K562 (cell line): ENCODE measurements around the gene TSHZ1. TPM values are rescaled to one million over a fixed set of nuclear protein-coding genes. Genes with fewer than 3 reads are reported as not detected.

Experiments used
- ATAC-seq: fragments of 200-7000 bp; cut with Tn5 transposase; 3 replicates; pipeline ENCODE4 v1.9.1; 2020; ENCODE audit warnings: moderate library complexity
- BruUV-seq: library from RNA; stranded (reverse); fragments of 400-500 nt; replicated peaks from 2 replicates; lab custom pipeline; 2021; lab: Mats Ljungman, UMichigan
- CTCF ChIA-PET: fragments of 300-600 bp; formaldehyde crosslinking; extraction: SDS; loops from one replicate; lab custom pipeline; 2021; ENCODE audit warnings: low intra/inter-chr PET ratio; lab: Yijun Ruan, JAX
- POLR2A ChIA-PET: fragments of 300-600, 350-650 bp; sonication (Branson Sonifier 250); formaldehyde crosslinking; extraction: SDS; loops from one replicate; lab custom pipeline; 2021; ENCODE audit warnings: antibody characterized with exemption, inconsistent platforms; lab: Yijun Ruan, JAX
- DNase-seq, 4 experiments: peaks; one replicate each; pipeline versions ENCODE4 v3.0.0 to v3.0.0-alpha.2; 2011 to 2018; ENCODE audit warnings: low spot score in 3 of 4, mixed read lengths in 3 of 4; ENCODE audit errors: extremely low read depth in 1 of 4
- FAIRE-seq: peaks from 2 replicates; lab custom pipeline; 2011; peaks lifted over from hg19 to GRCh38; lab: Jason Lieb, UNC
- H2AFZ ChIP-seq: 2 replicates; pipeline ENCODE4 v1.6.0; 2011; ENCODE audit warnings: low read depth, low read length, control low read depth, inconsistent platforms
- H3K27ac ChIP-seq: fragments of 200-600 bp; 3 replicates; pipeline ENCODE4 v1.8.0; 2011; ENCODE audit warnings: low read depth, mild to moderate bottlenecking, control low read depth, inconsistent platforms, low read length, moderate library complexity, mixed read lengths; ENCODE audit errors: extremely low read depth
- H3K27me3 ChIP-seq, 2 experiments: fragments of 300-600 bp in 1 of 2; 2 replicates in 1 of 2; 3 replicates in 1 of 2; pipeline versions ENCODE4 v1.6.0 to v1.8.0; 2011; ENCODE audit warnings: inconsistent platforms in 2 of 2, low read length in 2 of 2, mild to moderate bottlenecking in 1 of 2, mixed read lengths in 1 of 2, moderate library complexity in 1 of 2; ENCODE audit not compliant: control insufficient read depth in 2 of 2, insufficient read depth in 2 of 2
- H3K36me3 ChIP-seq: fragments of 300-600 bp; 3 replicates; pipeline ENCODE4 v1.8.0; 2011; ENCODE audit warnings: mild to moderate bottlenecking, low read length, inconsistent platforms; ENCODE audit not compliant: control insufficient read depth, insufficient read depth
- H3K4me1 ChIP-seq, 2 experiments: fragments of 200-600 bp in 1 of 2; replicated peaks in 1 of 2; 2 replicates in 1 of 2; 3 replicates in 1 of 2; pipeline versions ENCODE4 v1.5.1 to v1.8.0; 2011; ENCODE audit warnings: inconsistent platforms in 2 of 2, low read length in 2 of 2, mild to moderate bottlenecking in 1 of 2, mixed read lengths in 1 of 2, moderate library complexity in 1 of 2; ENCODE audit not compliant: control insufficient read depth in 2 of 2, insufficient read depth in 2 of 2
- H3K4me2 ChIP-seq: 2 replicates; pipeline ENCODE4 v1.6.1; 2011; ENCODE audit warnings: low read length, control low read depth, inconsistent platforms, mixed read lengths; ENCODE audit not compliant: insufficient read depth
- H3K4me3 ChIP-seq: fragments of 200-600 bp; sonication (generic), shearing (Covaris generic); 2 replicates; pipeline ENCODE4 v1.5.1; 2016; ENCODE audit warnings: control low read depth, inconsistent platforms
- H3K79me2 ChIP-seq: fragments of 200-600 bp; 3 replicates; pipeline ENCODE4 v1.8.0; 2011; ENCODE audit warnings: low read length, inconsistent platforms; ENCODE audit not compliant: control insufficient read depth, insufficient read depth
- H3K9ac ChIP-seq, 2 experiments: 2 replicates each; pipeline versions ENCODE4 v1.6.0 to v1.6.1; 2011; ENCODE audit warnings: low read depth in 2 of 2, low read length in 2 of 2, control low read depth in 1 of 2, inconsistent platforms in 1 of 2, mild to moderate bottlenecking in 1 of 2, mixed read lengths in 1 of 2; ENCODE audit not compliant: insufficient read depth in 1 of 2
- H3K9me1 ChIP-seq: one replicate; pipeline ENCODE4 v1.6.0; 2011; ENCODE audit warnings: inconsistent platforms, mild to moderate bottlenecking, low read length, moderate library complexity; ENCODE audit not compliant: control insufficient read depth, insufficient read depth
- H3K9me3 ChIP-seq: replicated peaks from 2 replicates; pipeline ENCODE4 v1.5.1; 2011; ENCODE audit warnings: low read depth, low read length, inconsistent platforms; ENCODE audit not compliant: control insufficient read depth, insufficient read depth
- H4K20me1 ChIP-seq: replicated peaks from 2 replicates; pipeline ENCODE4 v1.6.1; 2011; ENCODE audit warnings: low read length, inconsistent platforms, mixed read lengths; ENCODE audit not compliant: control insufficient read depth, insufficient read depth
- CREB1 ChIP-seq, 2 experiments: sonication (generic) in 1 of 2; formaldehyde crosslinking in 1 of 2; IDR thresholded peaks; 2 replicates each; pipeline versions ENCODE4 v1.6.1 to v1.8.0; 2012 to 2022; ENCODE audit warnings: inconsistent platforms in 1 of 2, mild to moderate bottlenecking in 1 of 2, missing genetic modification reagents in 1 of 2, moderate library complexity in 1 of 2
- HDGF ChIP-seq: fragments of 450-650 bp; IDR thresholded peaks from 2 replicates; pipeline ENCODE4 v1.6.1; 2016
- ILF3 ChIP-seq: fragments of 450-650 bp; IDR thresholded peaks from 2 replicates; pipeline ENCODE4 v1.6.1; 2018; ENCODE audit warnings: antibody characterized with exemption, mild to moderate bottlenecking, moderate library complexity, borderline replicate concordance
- PHF8 ChIP-seq: fragments of 200-600 bp; sonication (generic); IDR thresholded peaks from 2 replicates; pipeline ENCODE4 v1.6.1; 2012; ENCODE audit warnings: mixed run types, mild to moderate bottlenecking, inconsistent platforms, low read length, moderate library complexity, borderline replicate concordance
- RB1 ChIP-seq: fragments of 450-650 bp; IDR thresholded peaks from 2 replicates; pipeline ENCODE4 v1.6.1; 2017; ENCODE audit warnings: low read depth, mild to moderate bottlenecking
- TGIF2 ChIP-seq: sonication (generic); formaldehyde crosslinking; IDR thresholded peaks from 2 replicates; pipeline ENCODE4 v1.8.1; 2022; ENCODE audit warnings: mild to moderate bottlenecking, missing genetic modification reagents, moderate library complexity
- whole genome bisulfite sequencing: fragments of 100-300 bp; shearing (Covaris generic); methylation state at CpG from one replicate; pipeline ENCODE4 v1.1.6; 2016; ENCODE audit warnings: low coverage, mixed read lengths; ENCODE audit not compliant: insufficient coverage; ENCODE audit errors: missing lambda C conversion rate; 5-methylcytosine and 5-hydroxymethylcytosine counted together
- in situ Hi-C: fragments of 300-500 bp; cut with MboI; formaldehyde crosslinking; loops from 4 replicates; pipeline ENCODE4 v1.15.0; 2018; ENCODE audit warnings: inconsistent platforms, mixed read lengths
- intact Hi-C: fragments of 100-400 bp; cut with micrococcal nuclease; formaldehyde crosslinking; loops from 2 replicates; pipeline ENCODE4 v1.14.2; 2022
- polyA plus RNA-seq, 8 experiments: library from polyadenylated mRNA; depleted of rRNA in 4 of 8; stranded (reverse) in 5 of 8; unstranded in 3 of 8; fragments of >200 nt; fragmentation: Nextera tagmentation in 2 of 8; fragmentation: Illumina TruSeq in 1 of 8; extraction: Ambion mirVana in 2 of 8; extraction: Trizol in 1 of 8; gene quantifications; 2 replicates each; pipeline versions ENCODE4 v1.2.1 to v1.2.3, GENCODE V29; 2011 to 2014; ENCODE audit warnings: inconsistent platforms in 1 of 8, missing spikeins in 1 of 8
- total RNA-seq, 7 experiments: library from RNA; depleted of rRNA in 6 of 7; stranded (reverse); fragments of >200 nt in 6 of 7; fragmentation: Illumina TruSeq in 2 of 7; extraction: Trizol in 2 of 7; gene quantifications; 2 replicates each; pipeline versions ENCODE4 v1.2.1 to v1.2.3, GENCODE V29; 2011 to 2021; ENCODE audit warnings: low replicate concordance in 1 of 7
- TF ChIP-seq, protein P1 (sequence below): fragments of 450-650 bp; conservative IDR thresholded peaks from 2 replicates; pipeline ENCODE4 v1.6.1; 2016; ENCODE audit warnings: missing genetic modification characterization, low read depth, mild to moderate bottlenecking, missing compliant biosample characterization, moderate library complexity
- TF ChIP-seq, protein P2 (sequence below): sonication (generic); formaldehyde crosslinking; IDR thresholded peaks from 2 replicates; pipeline ENCODE4 v1.8.1; 2023; ENCODE audit warnings: mild to moderate bottlenecking, missing genetic modification reagents

Gene TSHZ1
- total and polyA plus RNA-seq, 9 of the 15 experiments (the other 6 are each of a cell fraction or from before 2014, with no cell fraction given) = 1.1 to 7.2 (median 2.7) TPM

DNA sequence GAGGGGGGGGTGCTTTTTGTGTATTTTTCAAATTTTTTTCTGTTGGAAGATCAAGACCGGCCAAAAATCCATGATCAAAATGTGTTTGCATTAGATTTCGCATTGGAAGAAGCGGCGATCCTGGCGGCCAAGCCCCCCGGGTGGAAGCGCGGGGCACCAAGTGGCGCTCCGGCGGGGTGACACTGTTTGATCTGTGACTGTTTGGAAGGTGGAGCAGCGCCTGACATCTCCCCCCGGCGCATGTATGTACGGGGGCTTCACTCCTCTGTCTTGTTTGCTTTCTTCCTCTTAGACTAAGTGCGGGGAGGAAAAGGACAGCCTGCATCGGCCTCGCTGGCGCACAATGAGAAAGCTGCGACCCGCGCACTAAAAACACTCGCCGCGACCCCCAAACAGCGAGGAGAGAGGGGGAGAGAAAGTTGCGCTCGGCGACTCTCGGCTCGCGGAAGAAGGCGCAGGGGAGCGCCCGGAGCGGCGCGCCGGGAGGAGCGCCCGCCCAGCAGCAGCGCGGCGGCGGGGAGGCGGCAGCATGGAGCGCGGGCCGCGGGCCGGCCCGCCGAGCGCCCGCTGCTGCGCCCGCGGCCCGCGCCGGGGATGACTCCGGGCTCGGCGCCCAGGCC is 515 bp downstream of the TSHZ1 start (continued):
- no peak for TF ChIP-seq TGIF2 (CRISPR knock-in tag)

DNA sequence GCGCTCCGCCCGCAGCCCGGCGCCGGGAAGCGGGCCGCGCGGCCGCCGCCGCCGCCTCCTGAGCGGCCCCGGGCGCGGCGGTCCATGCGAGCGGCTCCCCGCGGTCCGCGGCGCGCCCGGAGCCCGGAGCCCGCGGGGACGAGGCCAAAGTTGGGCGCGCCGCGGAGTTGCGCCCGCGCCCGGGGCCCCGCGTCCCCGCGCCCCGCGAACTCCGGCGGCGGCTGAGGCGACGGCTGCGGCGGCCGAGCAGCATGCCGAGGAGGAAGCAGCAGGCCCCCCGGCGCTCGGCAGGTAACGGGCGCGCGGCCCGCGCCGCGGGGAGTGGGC is 992 bp downstream of the TSHZ1 start:
- ChIA-PET POLR2A (no interaction called here), CTCF (no interaction called here)
- Histone ChIP-seq H3K9ac (peak overlapping the region; percentile 18 to 91; a peak in 3 of 4 replicates), H3K27ac (peak overlapping the region; percentile 56; the same call in 1 of the 3 replicates), H3K4me1 (peaks cover 7 to 28% of the 10 kb centered on the region in 2 experiments; a peak in 4 of 5 replicates), H3K27me3 (no peaks in the 10 kb centered on the region), H3K4me3 (peak overlapping the region; percentile 51), H3K9me1 (peaks cover 3% of the 10 kb centered on the region), H2AFZ (peak overlapping the region; percentile 44; the same call in 1 of the 2 replicates), H3K79me2 (peaks cover 32% of the 10 kb centered on the region), H3K4me2 (peak overlapping the region; percentile 63; the same call in 1 of the 2 replicates), H4K20me1 (no peaks in the 10 kb centered on the region; the same call in 1 of the 2 replicates), H3K36me3 (no peaks in the 10 kb centered on the region), H3K9me3 (no peaks in the 10 kb centered on the region)
- TF ChIP-seq RB1 (0 out of 2 replicates have a peak, but pooled peaks have one; percentile 14), CREB1 (IDR thresholded peaks at IDR 0.05) (no peak), CREB1 (CRISPR knock-in tag; IDR thresholded peaks at IDR 0.05) (no peak), ILF3 (no peak), PHF8 (0 out of 2 replicates have a peak, but pooled peaks have one; percentile 31), HDGF (no peak)
- TF ChIP-seq, protein P1, sequence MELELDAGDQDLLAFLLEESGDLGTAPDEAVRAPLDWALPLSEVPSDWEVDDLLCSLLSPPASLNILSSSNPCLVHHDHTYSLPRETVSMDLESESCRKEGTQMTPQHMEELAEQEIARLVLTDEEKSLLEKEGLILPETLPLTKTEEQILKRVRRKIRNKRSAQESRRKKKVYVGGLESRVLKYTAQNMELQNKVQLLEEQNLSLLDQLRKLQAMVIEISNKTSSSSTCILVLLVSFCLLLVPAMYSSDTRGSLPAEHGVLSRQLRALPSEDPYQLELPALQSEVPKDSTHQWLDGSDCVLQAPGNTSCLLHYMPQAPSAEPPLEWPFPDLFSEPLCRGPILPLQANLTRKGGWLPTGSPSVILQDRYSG (tag) = no peak
- TF ChIP-seq, protein P2, sequence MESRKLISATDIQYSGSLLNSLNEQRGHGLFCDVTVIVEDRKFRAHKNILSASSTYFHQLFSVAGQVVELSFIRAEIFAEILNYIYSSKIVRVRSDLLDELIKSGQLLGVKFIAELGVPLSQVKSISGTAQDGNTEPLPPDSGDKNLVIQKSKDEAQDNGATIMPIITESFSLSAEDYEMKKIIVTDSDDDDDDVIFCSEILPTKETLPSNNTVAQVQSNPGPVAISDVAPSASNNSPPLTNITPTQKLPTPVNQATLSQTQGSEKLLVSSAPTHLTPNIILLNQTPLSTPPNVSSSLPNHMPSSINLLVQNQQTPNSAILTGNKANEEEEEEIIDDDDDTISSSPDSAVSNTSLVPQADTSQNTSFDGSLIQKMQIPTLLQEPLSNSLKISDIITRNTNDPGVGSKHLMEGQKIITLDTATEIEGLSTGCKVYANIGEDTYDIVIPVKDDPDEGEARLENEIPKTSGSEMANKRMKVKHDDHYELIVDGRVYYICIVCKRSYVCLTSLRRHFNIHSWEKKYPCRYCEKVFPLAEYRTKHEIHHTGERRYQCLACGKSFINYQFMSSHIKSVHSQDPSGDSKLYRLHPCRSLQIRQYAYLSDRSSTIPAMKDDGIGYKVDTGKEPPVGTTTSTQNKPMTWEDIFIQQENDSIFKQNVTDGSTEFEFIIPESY (CRISPR knock-in tag) = no peak
- in situ Hi-C loops = no loop called here
- WGBS = no CpG with 5 or more reads among the region's 66 CpGs
- ATAC-seq = no peak
- no TSS peak for BruUV-seq
- no peak for FAIRE-seq
- peak in 2 of 4 experiments; percentile 9 to 19 for DNase-seq
- intact Hi-C loops = no loop called here
